GM19372 (cell line): Measurements from ENCODE around the gene IL19.

Source experiments
- ATAC-seq: cut with Tn5 transposase; IDR thresholded peaks from one replicate; pipeline ENCODE4 v1.9.1; 2021; ENCODE audit warnings: mild to moderate bottlenecking, low read depth, moderate library complexity; ENCODE audit not compliant: unreplicated experiment

Gene IL19

GRCh38 chr1:206883876-206884275 is 113.3 kb downstream of the IL19 start:
- no peak for ATAC-seq

- no peak for ATAC-seq
These were observed 114.9 kb downstream of the IL19 start for GRCh38 chr1:206885341-206886060.

GRCh38 chr1:206886831-206887230 is 116.3 kb downstream of the IL19 start:
- ATAC-seq = no peak

GRCh38 chr1:206887701-206888100 is 117.1 kb downstream of the IL19 start:
- ATAC-seq = no peak

- no peak for ATAC-seq
These were observed 119.8 kb downstream of the IL19 start for GRCh38 chr1:206890125-206891060.

- no peak for ATAC-seq
These were observed 120.8 kb downstream of the IL19 start for GRCh38 chr1:206891412-206891811.
